Lower leg skin (tissue), 4 donors: ENCODE measurements around the gene LYST. TPM values are rescaled to one million over a fixed set of nuclear protein-coding genes. Genes with fewer than 3 reads are reported as not detected.

ENCODE experiments used
- DNase-seq, 2 donors: peaks; one replicate each; pipeline ENCODE4 v3.0.0-alpha.2; 2019; ENCODE audit warnings: low spot score in 2 of 2
- H3K4me3 ChIP-seq: fragments of 200-600 bp; sonication (generic); 2 replicates; pipeline ENCODE4 v1.5.1; 2017; ENCODE audit warnings: mild to moderate bottlenecking, low read depth; ENCODE audit not compliant: poor library complexity, severe bottlenecking
- POLR2A ChIP-seq, 2 donors: fragments of 450-650 bp; IDR thresholded peaks; one replicate each; pipeline ENCODE4 v1.6.1; 2016 to 2017; ENCODE audit warnings: antibody characterized with exemption in 2 of 2, mild to moderate bottlenecking in 1 of 2, moderate library complexity in 1 of 2
- WGBS, 2 donors: methylation state at CpG; one replicate each; pipeline ENCODE4 v1.1.5; 2018; 5-methylcytosine and 5-hydroxymethylcytosine counted together
- intact Hi-C: fragments of 100-400 bp; cut with DNase I; formaldehyde crosslinking; loops from one replicate; pipeline ENCODE4 v1.15.0; 2023; ENCODE audit warnings: low total_unique reads
- total RNA-seq, 4 donors: library from RNA; depleted of rRNA; stranded (reverse); fragments of >200 nt; gene quantifications; one replicate each; pipeline ENCODE4 v1.1.0, GENCODE V29; 2016
- TF ChIP-seq, protein P1 (sequence below), 3 donors: fragments of 450-650 bp; IDR thresholded peaks; one replicate each; pipeline ENCODE4 v1.5.1; 2016; ENCODE audit warnings: antibody characterized with exemption in 3 of 3, mild to moderate bottlenecking in 3 of 3, moderate library complexity in 2 of 3

The LYST gene
- total RNA-seq, 4 donors from 2014 or later: 38.5 to 43.9 (median 40.9) TPM

DNA sequence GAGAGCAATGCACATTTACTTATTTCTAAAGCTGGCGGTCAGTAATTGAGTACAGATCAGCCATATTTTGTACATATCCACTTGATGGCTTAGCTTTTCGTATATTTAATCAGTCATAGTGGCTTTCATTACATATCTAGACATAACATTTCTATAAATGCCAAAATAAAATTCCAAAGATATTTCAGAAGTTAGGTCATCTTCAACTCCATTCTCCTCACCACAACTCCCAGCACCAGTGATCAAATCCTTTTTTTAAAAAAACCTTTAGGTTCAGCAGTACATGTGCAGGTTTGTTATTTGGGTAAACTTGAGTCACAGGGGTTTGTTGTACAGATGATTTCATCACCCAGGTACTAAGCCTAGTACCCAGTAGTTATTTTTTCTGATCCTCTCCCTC lies 163.2 kb downstream of the LYST start:
- intact Hi-C loops: no loop called here
- DNase-seq: no peak
- no peak overlapping the region for H3K4me3 ChIP-seq
- WGBS, 2 donors: 87 to 88% methylated on average over 2 of the region's 2 CpGs
- TF ChIP-seq, protein P1, sequence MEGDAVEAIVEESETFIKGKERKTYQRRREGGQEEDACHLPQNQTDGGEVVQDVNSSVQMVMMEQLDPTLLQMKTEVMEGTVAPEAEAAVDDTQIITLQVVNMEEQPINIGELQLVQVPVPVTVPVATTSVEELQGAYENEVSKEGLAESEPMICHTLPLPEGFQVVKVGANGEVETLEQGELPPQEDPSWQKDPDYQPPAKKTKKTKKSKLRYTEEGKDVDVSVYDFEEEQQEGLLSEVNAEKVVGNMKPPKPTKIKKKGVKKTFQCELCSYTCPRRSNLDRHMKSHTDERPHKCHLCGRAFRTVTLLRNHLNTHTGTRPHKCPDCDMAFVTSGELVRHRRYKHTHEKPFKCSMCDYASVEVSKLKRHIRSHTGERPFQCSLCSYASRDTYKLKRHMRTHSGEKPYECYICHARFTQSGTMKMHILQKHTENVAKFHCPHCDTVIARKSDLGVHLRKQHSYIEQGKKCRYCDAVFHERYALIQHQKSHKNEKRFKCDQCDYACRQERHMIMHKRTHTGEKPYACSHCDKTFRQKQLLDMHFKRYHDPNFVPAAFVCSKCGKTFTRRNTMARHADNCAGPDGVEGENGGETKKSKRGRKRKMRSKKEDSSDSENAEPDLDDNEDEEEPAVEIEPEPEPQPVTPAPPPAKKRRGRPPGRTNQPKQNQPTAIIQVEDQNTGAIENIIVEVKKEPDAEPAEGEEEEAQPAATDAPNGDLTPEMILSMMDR (IDR thresholded peaks at IDR 0.05): no peak
- no peak for TF ChIP-seq POLR2A (IDR thresholded peaks at IDR 0.05)

DNA sequence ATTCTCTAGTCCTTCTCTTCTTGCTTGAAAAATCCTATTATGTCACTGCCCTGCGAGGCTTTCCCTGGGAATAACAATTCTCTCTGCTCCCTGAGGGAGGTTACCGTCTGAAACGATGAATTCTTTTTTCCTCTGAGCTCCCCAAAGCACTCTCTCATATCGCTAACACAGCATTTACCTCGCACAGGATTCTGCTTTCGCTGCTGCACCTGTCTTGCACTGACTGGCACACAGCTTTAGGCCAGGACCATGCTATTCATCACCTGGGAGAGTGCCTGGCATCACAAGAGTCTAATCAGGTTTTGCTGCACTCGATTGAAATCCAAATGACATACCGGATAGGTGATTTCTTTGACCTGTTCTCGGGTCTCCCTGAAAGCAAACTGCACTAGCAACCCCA lies 164.3 kb downstream of the LYST start:
- WGBS, 2 donors: 87 to 89% methylated on average over 9 of the region's 9 CpGs
- TF ChIP-seq, protein P1 (IDR thresholded peaks at IDR 0.05): no peak
- no peak for TF ChIP-seq POLR2A (IDR thresholded peaks at IDR 0.05)
- no peak overlapping the region for H3K4me3 ChIP-seq
- intact Hi-C loops: no loop called here
- no peak for DNase-seq

DNA sequence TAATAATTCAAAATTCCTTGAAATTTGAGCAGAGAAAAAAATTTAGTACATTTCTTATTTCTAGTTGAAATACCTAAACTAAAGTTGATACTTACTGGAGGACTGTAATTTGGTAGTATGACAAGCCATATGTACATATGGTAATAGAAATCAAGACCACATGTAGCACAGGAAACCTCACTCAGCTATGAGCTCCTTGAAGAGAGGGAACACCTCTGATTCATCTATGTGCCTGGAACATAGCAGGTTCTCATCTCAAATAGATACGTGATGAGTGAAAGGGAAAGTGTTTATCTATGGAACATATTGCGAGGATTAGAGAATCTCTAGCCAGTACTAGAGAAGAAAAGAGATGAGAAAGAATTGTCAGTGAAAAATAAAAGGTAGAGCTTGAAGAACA lies 169.2 kb downstream of the LYST start:
- intact Hi-C loops: no loop called here
- TF ChIP-seq, protein P1 (IDR thresholded peaks at IDR 0.05): no peak
- TF ChIP-seq POLR2A (IDR thresholded peaks at IDR 0.05): no peak
- 92 to 100% methylated on average over 2 of the region's 2 CpGs for WGBS, 2 donors
- H3K4me3 ChIP-seq: no peak overlapping the region
- DNase-seq: no peak

DNA sequence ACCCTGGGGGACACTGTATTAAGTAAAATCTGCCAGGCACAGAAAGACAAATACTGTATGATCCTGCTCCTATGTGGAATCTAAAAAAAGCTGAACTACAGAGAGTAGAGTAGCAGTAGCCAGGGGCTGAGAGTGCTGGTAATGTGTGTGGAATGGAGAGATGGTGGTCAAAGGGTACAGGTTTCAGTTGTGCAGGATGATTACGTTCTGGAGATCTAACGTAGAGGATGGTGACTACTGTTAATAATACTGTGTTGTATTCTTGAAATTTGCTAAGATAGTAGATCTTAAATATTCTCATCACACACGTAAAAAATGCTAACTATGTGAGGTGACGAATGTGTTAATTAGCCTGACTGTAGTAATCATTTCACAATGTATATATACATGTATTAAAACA lies 177.3 kb downstream of the LYST start:
- intact Hi-C loops: no loop called here
- no peak for DNase-seq
- WGBS, 2 donors: 97% methylated on average over 4 of the region's 4 CpGs
- no peak for TF ChIP-seq POLR2A (IDR thresholded peaks at IDR 0.05)
- TF ChIP-seq, protein P1 (IDR thresholded peaks at IDR 0.05): no peak
- H3K4me3 ChIP-seq: no peak overlapping the region

DNA sequence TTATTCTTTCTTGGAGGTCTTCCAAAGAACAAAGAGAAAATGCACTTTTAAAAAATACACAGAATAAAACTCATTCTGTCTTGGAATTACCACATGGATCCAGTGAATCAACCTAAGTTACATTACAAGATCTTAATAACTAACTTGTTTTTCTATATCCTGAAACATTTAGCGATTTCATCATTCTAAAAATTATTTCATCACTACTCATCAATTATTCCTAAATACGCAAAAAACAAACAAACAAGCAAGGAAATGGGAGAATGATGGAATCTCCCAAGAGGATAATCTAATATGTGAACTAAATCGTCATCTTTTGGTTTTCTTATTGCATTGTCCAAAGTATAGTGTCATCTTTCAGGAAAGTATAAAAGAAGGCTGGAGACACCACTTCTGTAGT lies 178.6 kb downstream of the LYST start:
- 91 to 95% methylated on average over 3 of the region's 3 CpGs for WGBS, 2 donors
- no peak overlapping the region for H3K4me3 ChIP-seq
- no peak for DNase-seq
- no peak for TF ChIP-seq POLR2A (IDR thresholded peaks at IDR 0.05)
- intact Hi-C loops: no loop called here

DNA sequence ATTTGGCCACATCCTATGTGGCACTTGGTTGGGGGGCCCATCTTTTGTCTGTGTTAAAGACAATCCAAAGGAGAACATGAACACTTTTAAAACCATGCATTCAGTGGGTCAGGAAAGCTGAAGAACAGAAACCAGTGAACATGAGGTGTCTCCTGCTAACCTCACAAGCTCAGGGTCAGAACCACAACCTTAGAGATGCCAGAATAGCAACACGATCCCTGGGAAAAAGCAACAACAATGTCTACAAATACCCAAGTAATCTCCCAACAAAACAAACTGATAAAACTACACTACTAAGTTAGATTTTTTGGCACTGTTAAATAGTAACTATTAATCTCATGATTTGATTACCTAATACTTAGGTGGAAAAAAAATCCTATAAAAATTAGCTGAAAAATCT lies 183.1 kb downstream of the LYST start:
- 91% methylated on average over 1 of the region's 1 CpG for WGBS, 2 donors
- intact Hi-C loops: no loop called here

More for the DNA sequence above, 183.1 kb downstream of the LYST start:
- TF ChIP-seq, protein P1 (IDR thresholded peaks at IDR 0.05): no peak
- no peak for TF ChIP-seq POLR2A (IDR thresholded peaks at IDR 0.05)
- DNase-seq: no peak
- H3K4me3 ChIP-seq: no peak overlapping the region
